K562 (cell line): ENCODE data around the gene PIGB. TPM values are rescaled to one million over a fixed set of nuclear protein-coding genes. Genes with fewer than 3 reads are reported as not detected.
A peak's percentile ranks its signal among the peaks of the same experiment; 100 is the strongest.

Experiments used
- CBX3 ChIP-seq, 2 experiments: IDR thresholded peaks; 1 replicate in 1 of 2; 2 replicates in 1 of 2; pipeline ENCODE4 v1.6.1; 2012; ENCODE audit warnings: inconsistent platforms in 2 of 2, low read length in 2 of 2, borderline replicate concordance in 1 of 2, control low read depth in 1 of 2
- CREB1 ChIP-seq, 2 experiments: sonication (generic) in 1 of 2; formaldehyde crosslinking in 1 of 2; IDR thresholded peaks; 2 replicates each; pipeline versions ENCODE4 v1.6.1 to v1.8.0; 2012 to 2022; ENCODE audit warnings: inconsistent platforms in 1 of 2, mild to moderate bottlenecking in 1 of 2, missing genetic modification reagents in 1 of 2, moderate library complexity in 1 of 2
- CREB3 ChIP-seq: fragments of 450-650 bp; conservative IDR thresholded peaks from 2 replicates; pipeline ENCODE4 v1.6.1; 2016; ENCODE audit warnings: missing genetic modification characterization, low read depth, mild to moderate bottlenecking, missing compliant biosample characterization, moderate library complexity
- FIP1L1 ChIP-seq: fragments of 200-400 bp; formaldehyde crosslinking; IDR thresholded peaks from 2 replicates; pipeline ENCODE4 v1.6.1; 2018; ENCODE audit warnings: mild to moderate bottlenecking, low read depth, low read length; ENCODE audit not compliant: poor library complexity, severe bottlenecking
- FOXK2 ChIP-seq, 2 experiments: fragments of 450-650 bp; IDR thresholded peaks in 1 of 2; conservative IDR thresholded peaks in 1 of 2; 2 replicates each; pipeline ENCODE4 v1.6.1; 2016; ENCODE audit warnings: low read depth in 2 of 2, mild to moderate bottlenecking in 1 of 2
- FOXM1 ChIP-seq, 2 experiments: fragments of 450-650 bp in 1 of 2; sonication (generic) in 1 of 2; formaldehyde crosslinking in 1 of 2; IDR thresholded peaks; 2 replicates each; pipeline versions ENCODE4 v1.6.1 to v1.9.0; 2017 to 2022; ENCODE audit warnings: low read depth in 2 of 2, mild to moderate bottlenecking in 2 of 2, missing genetic modification reagents in 1 of 2, moderate library complexity in 1 of 2
- HNRNPK ChIP-seq: fragments of 200-400 bp; formaldehyde crosslinking; IDR thresholded peaks from one replicate; pipeline ENCODE4 v1.6.1; 2018; ENCODE audit warnings: mild to moderate bottlenecking, low read depth, low read length; ENCODE audit not compliant: poor library complexity, severe bottlenecking
- HNRNPL ChIP-seq: fragments of 200-400 bp; formaldehyde crosslinking; IDR thresholded peaks from 2 replicates; pipeline ENCODE4 v1.6.1; 2017; ENCODE audit warnings: low read depth, mild to moderate bottlenecking, low read length
- ID3 ChIP-seq, 2 experiments: fragments of 250-450 bp in 1 of 2; fragments of 450-650 bp in 1 of 2; sonication (Bioruptor Pico) in 1 of 2; IDR thresholded peaks; 2 replicates each; pipeline versions ENCODE4 v1.6.1 to v1.8.0; 2016 to 2021; ENCODE audit warnings: mild to moderate bottlenecking in 2 of 2, moderate library complexity in 2 of 2, missing compliant biosample characterization in 1 of 2, missing genetic modification characterization in 1 of 2
- MAFK ChIP-seq: IDR thresholded peaks from 2 replicates; pipeline ENCODE4 v1.6.1; 2011; ENCODE audit warnings: low read length, improper control_type of control experiment
- MNT ChIP-seq, 2 experiments: fragments of 450-650 bp; conservative IDR thresholded peaks; 2 replicates each; pipeline ENCODE4 v1.6.1; 2017; ENCODE audit warnings: mild to moderate bottlenecking in 2 of 2, moderate library complexity in 2 of 2
- NR4A1 ChIP-seq, 2 experiments: fragments of 250-450 bp in 1 of 2; fragments of 450-650 bp in 1 of 2; sonication (Bioruptor Pico) in 1 of 2; IDR thresholded peaks; 2 replicates each; pipeline versions ENCODE4 v1.4.0 to v1.6.1; 2016 to 2020; ENCODE audit warnings: mild to moderate bottlenecking in 2 of 2, missing compliant biosample characterization in 1 of 2, missing genetic modification characterization in 1 of 2, moderate library complexity in 1 of 2
- PHB2 ChIP-seq: fragments of 450-650 bp; IDR thresholded peaks from 2 replicates; pipeline ENCODE4 v1.6.1; 2017; ENCODE audit warnings: low read depth
- RHOXF2B ChIP-seq: fragments of 250-450 bp; sonication (Bioruptor Pico); conservative IDR thresholded peaks from 2 replicates; pipeline ENCODE4 v1.5.1; 2021
- RUNX1 ChIP-seq: sonication (generic); IDR thresholded peaks from 2 replicates; pipeline ENCODE4 v1.6.1; 2016; ENCODE audit warnings: antibody characterized with exemption, low read depth
- ZBED1 ChIP-seq: IDR thresholded peaks from 2 replicates; pipeline ENCODE4 v1.6.1; 2014
- ZC3H11A ChIP-seq: IDR thresholded peaks from 2 replicates; pipeline ENCODE4 v1.6.1; 2012; ENCODE audit warnings: low read depth, low read length, improper control_type of control experiment
- ZNF280A ChIP-seq: fragments of 450-650 bp; IDR thresholded peaks from 2 replicates; pipeline ENCODE4 v1.6.1; 2018; ENCODE audit warnings: mild to moderate bottlenecking, low read depth; ENCODE audit not compliant: partially characterized antibody
- ZNF398 ChIP-seq: fragments of 250-450 bp; sonication (Bioruptor Pico); IDR thresholded peaks from 2 replicates; pipeline ENCODE4 v1.8.0; 2021; ENCODE audit warnings: moderate library complexity, mild to moderate bottlenecking, inconsistent platforms
- ZNF75A ChIP-seq: fragments of 450-650 bp; formaldehyde crosslinking; IDR thresholded peaks from 2 replicates; pipeline ENCODE4 v1.4.0; 2020; ENCODE audit warnings: mild to moderate bottlenecking
- polyA plus RNA-seq, 8 experiments: library from polyadenylated mRNA; depleted of rRNA in 4 of 8; stranded (reverse) in 5 of 8; unstranded in 3 of 8; fragments of >200 nt; fragmentation: Nextera tagmentation in 2 of 8; fragmentation: Illumina TruSeq in 1 of 8; extraction: Ambion mirVana in 2 of 8; extraction: Trizol in 1 of 8; gene quantifications; 2 replicates each; pipeline versions ENCODE4 v1.2.1 to v1.2.3, GENCODE V29; 2011 to 2014; ENCODE audit warnings: inconsistent platforms in 1 of 8, missing spikeins in 1 of 8
- total RNA-seq, 7 experiments: library from RNA; depleted of rRNA in 6 of 7; stranded (reverse); fragments of >200 nt in 6 of 7; fragmentation: Illumina TruSeq in 2 of 7; extraction: Trizol in 2 of 7; gene quantifications; 2 replicates each; pipeline versions ENCODE4 v1.2.1 to v1.2.3, GENCODE V29; 2011 to 2021; ENCODE audit warnings: low replicate concordance in 1 of 7

PIGB gene
- total and polyA plus RNA-seq, 9 of the 15 experiments (the other 6 are each of a cell fraction or from before 2014, with no cell fraction given), result 9.9 to 32.3 (median 18.2) TPM

GRCh38 chr15:55403531-55403930 lies 84.5 kb downstream of the PIGB start (continued):
- TF ChIP-seq RUNX1 (no peak), ID3 (CRISPR knock-in tag; IDR thresholded peaks at IDR 0.05) (no peak), ID3 (tag; IDR thresholded peaks at IDR 0.05) (peak; percentile 88; the same call in 1 of the 2 replicates), MAFK (peak; percentile 91), CBX3 (IDR thresholded peaks at IDR 0.05; ENCODE audit: borderline replicate concordance in 1 of 2, low read length in 2 of 2) (no peak), FIP1L1 (no peak), NR4A1 (CRISPR knock-in tag; IDR thresholded peaks at IDR 0.05) (no peak), NR4A1 (tag; IDR thresholded peaks at IDR 0.05) (no peak), PHB2 (no peak), ZBED1 (no peak), ZNF398 (CRISPR knock-in tag) (no peak), MNT (conservative IDR thresholded peaks at IDR 0.05) (peak in 1 of 2 experiments; percentile 25; a peak in 1 of 4 replicates), FOXK2 (conservative IDR thresholded peaks at IDR 0.05 in 1 of 2, IDR thresholded peaks at IDR 0.05 in 1 of 2; ENCODE audit: low read depth in 2 of 2) (peak; percentile 46 to 49; a peak in 2 of 4 replicates), ZNF75A (CRISPR knock-in tag) (no peak), RHOXF2B (CRISPR knock-in tag) (no peak), ZC3H11A (no peak), HNRNPK (no peak), FOXM1 (IDR thresholded peaks at IDR 0.05; ENCODE audit: low read depth) (0 out of 2 replicates have a peak, but pooled peaks have one; percentile 45), FOXM1 (CRISPR knock-in tag; IDR thresholded peaks at IDR 0.05; ENCODE audit: low read depth) (no peak), ZNF280A (no peak), CREB1 (IDR thresholded peaks at IDR 0.05) (no peak), CREB1 (CRISPR knock-in tag; IDR thresholded peaks at IDR 0.05) (no peak), HNRNPL (no peak), CREB3 (tag) (no peak)
